PC-3 (cell line): ENCODE results near the gene LRRC71. TPM values are rescaled to one million over a fixed set of nuclear protein-coding genes. Genes with fewer than 3 reads are reported as not detected.

ENCODE experiments used
- ATAC-seq: fragments of 200-7000 bp; cut with Tn5 transposase; 2 replicates; pipeline ENCODE4 v1.9.1; 2020; ENCODE audit warnings: mild to moderate bottlenecking, moderate library complexity
- BruUV-seq: library from RNA; stranded (reverse); fragments of 400-500 nt; replicated peaks from 2 replicates; lab custom pipeline; 2021; lab: Mats Ljungman, UMichigan
- CTCF ChIA-PET: fragments of 300-600 bp; sonication (Branson Sonifier 250); formaldehyde crosslinking; loops from one replicate; lab custom pipeline; 2022; ENCODE audit warnings: antibody characterized with exemption; lab: Charles Lee
- POLR2A ChIA-PET: fragments of 300-600 bp; sonication (Branson Sonifier 250); formaldehyde crosslinking; loops from one replicate; lab custom pipeline; 2022; ENCODE audit warnings: antibody characterized with exemption; ENCODE audit not compliant: unreplicated experiment; lab: Charles Lee
- DNase-seq: peaks from one replicate; pipeline ENCODE4 v3.0.0-alpha.2; 2015
- H2AFZ ChIP-seq: fragments of 300-600 bp; sonication (generic); 2 replicates; pipeline ENCODE4 v1.6.0; 2016; ENCODE audit warnings: antibody characterized with exemption, low read length
- H3F3A ChIP-seq: fragments of 300-600 bp; sonication (generic); one replicate; pipeline ENCODE4 v1.6.0; 2017; ENCODE audit warnings: antibody characterized with exemption, low read length, control low read depth, mild to moderate bottlenecking; ENCODE audit not compliant: unreplicated experiment
- H3K27ac ChIP-seq: fragments of 300-600 bp; sonication (generic); 2 replicates; pipeline ENCODE4 v1.5.1; 2016; ENCODE audit warnings: mild to moderate bottlenecking, low read length
- H3K27me3 ChIP-seq: fragments of 300-600 bp; sonication (generic); 2 replicates; pipeline ENCODE4 v1.6.1; 2016; ENCODE audit warnings: low read length, mixed read lengths
- H3K36me3 ChIP-seq: fragments of 300-600 bp; sonication (generic); 2 replicates; pipeline ENCODE4 v1.6.1; 2016; ENCODE audit warnings: low read depth, mixed run types, low read length, mixed read lengths
- H3K4me1 ChIP-seq: fragments of 300-600 bp; sonication (generic); 2 replicates; pipeline ENCODE4 v1.5.1; 2016; ENCODE audit warnings: low read length; ENCODE audit not compliant: insufficient read depth
- H3K4me2 ChIP-seq: fragments of 300-600 bp; sonication (generic); 2 replicates; pipeline ENCODE4 v1.6.0; 2016; ENCODE audit warnings: low read length
- H3K4me3 ChIP-seq: fragments of 300-600 bp; sonication (generic); 2 replicates; pipeline ENCODE4 v1.5.1; 2016; ENCODE audit warnings: mild to moderate bottlenecking, low read length, mixed read lengths
- H3K79me2 ChIP-seq: fragments of 300-600 bp; sonication (generic); 2 replicates; pipeline ENCODE4 v1.6.1; 2017; ENCODE audit warnings: low read length, mixed read lengths
- H3K9ac ChIP-seq: fragments of 300-600 bp; sonication (generic); 2 replicates; pipeline ENCODE4 v1.6.0; 2016; ENCODE audit warnings: mild to moderate bottlenecking, low read length
- H3K9me2 ChIP-seq: fragments of 300-600 bp; sonication (generic); replicated peaks from 2 replicates; pipeline ENCODE4 v1.6.1; 2016; ENCODE audit warnings: mixed run types, low read length, mixed read lengths
- H3K9me3 ChIP-seq: fragments of 300-600 bp; sonication (generic); 2 replicates; pipeline ENCODE4 v1.6.1; 2016; ENCODE audit warnings: low read length, mixed read lengths
- H4K20me1 ChIP-seq: fragments of 300-600 bp; sonication (generic); 2 replicates; pipeline ENCODE4 v1.6.1; 2016; ENCODE audit warnings: low read length, mixed read lengths
- EZH2 ChIP-seq: fragments of 300-600 bp; sonication (generic); IDR thresholded peaks from one replicate; pipeline ENCODE4 v1.6.1; 2017; ENCODE audit warnings: antibody characterized with exemption, mild to moderate bottlenecking, low read length; ENCODE audit not compliant: unreplicated experiment
- EZH2phosphoT487 ChIP-seq: fragments of 300-600 bp; sonication (generic); IDR thresholded peaks from 2 replicates; pipeline ENCODE4 v1.6.1; 2018; ENCODE audit warnings: mild to moderate bottlenecking, antibody characterized with exemption, low read length, borderline replicate concordance
- intact Hi-C: fragments of 100-400 bp; cut with micrococcal nuclease; formaldehyde crosslinking; loops from 2 replicates; pipeline ENCODE4 v1.9.0; 2023
- total RNA-seq: library from RNA; depleted of rRNA; stranded (reverse); fragments of >200 nt; gene quantifications from 2 replicates; pipeline ENCODE4 v1.2.3, GENCODE V29; 2014
- TF ChIP-seq, protein P1 (sequence below): fragments of 300-600 bp; sonication (generic); conservative IDR thresholded peaks from 2 replicates; pipeline ENCODE4 v1.5.1; 2017; ENCODE audit warnings: antibody characterized with exemption, low read depth, mild to moderate bottlenecking, low read length

Gene LRRC71
- total RNA-seq, 1 experiment from 2014 or later, result 0.11 TPM

GRCh38 chr1:156922986-156923669, 2.7 kb downstream of the LRRC71 start:
- H3K9ac ChIP-seq, result no peak overlapping the region
- no peaks in the 10 kb centered on the region for H3K27me3 ChIP-seq
- no peak overlapping the region for H3K27ac ChIP-seq
- no peak overlapping the region for H3K4me3 ChIP-seq
- intact Hi-C loops, result no loop called here
- H2AFZ ChIP-seq, result no peak overlapping the region
- POLR2A ChIA-PET, result no interaction called here
- no TSS peak for BruUV-seq
- no peaks in the 10 kb centered on the region for H3K9me3 ChIP-seq
- DNase-seq (no peak), ATAC-seq (no peak)
- no peaks in the 10 kb centered on the region for H3K36me3 ChIP-seq
- CTCF ChIA-PET, result interaction anchor here (1.0 kb wide), 1 partner anchor 65 kb away, joined by 3 read pairs; no protein-coding TSS in a partner anchor
- H3K79me2 ChIP-seq, result no peaks in the 10 kb centered on the region
- TF ChIP-seq EZH2phosphoT487 (no peak), EZH2 (no peak)
- TF ChIP-seq, protein P1, sequence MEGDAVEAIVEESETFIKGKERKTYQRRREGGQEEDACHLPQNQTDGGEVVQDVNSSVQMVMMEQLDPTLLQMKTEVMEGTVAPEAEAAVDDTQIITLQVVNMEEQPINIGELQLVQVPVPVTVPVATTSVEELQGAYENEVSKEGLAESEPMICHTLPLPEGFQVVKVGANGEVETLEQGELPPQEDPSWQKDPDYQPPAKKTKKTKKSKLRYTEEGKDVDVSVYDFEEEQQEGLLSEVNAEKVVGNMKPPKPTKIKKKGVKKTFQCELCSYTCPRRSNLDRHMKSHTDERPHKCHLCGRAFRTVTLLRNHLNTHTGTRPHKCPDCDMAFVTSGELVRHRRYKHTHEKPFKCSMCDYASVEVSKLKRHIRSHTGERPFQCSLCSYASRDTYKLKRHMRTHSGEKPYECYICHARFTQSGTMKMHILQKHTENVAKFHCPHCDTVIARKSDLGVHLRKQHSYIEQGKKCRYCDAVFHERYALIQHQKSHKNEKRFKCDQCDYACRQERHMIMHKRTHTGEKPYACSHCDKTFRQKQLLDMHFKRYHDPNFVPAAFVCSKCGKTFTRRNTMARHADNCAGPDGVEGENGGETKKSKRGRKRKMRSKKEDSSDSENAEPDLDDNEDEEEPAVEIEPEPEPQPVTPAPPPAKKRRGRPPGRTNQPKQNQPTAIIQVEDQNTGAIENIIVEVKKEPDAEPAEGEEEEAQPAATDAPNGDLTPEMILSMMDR, result no peak
- H4K20me1 ChIP-seq, result no peaks in the 10 kb centered on the region
- no peak overlapping the region for H3K4me2 ChIP-seq
- peaks cover 31% of the 10 kb centered on the region for H3K4me1 ChIP-seq
- peaks cover 6% of the 10 kb centered on the region for H3F3A ChIP-seq
- no peaks in the 10 kb centered on the region for H3K9me2 ChIP-seq

- no peak overlapping the region for H3K4me2 ChIP-seq
- no TSS peak for BruUV-seq
- DNase-seq, result no peak
- no peak overlapping the region for H3K9ac ChIP-seq
- H3F3A ChIP-seq, result peaks cover 6% of the 10 kb centered on the region
- no peaks in the 10 kb centered on the region for H3K79me2 ChIP-seq
- no peak overlapping the region for H3K4me3 ChIP-seq
- H3K36me3 ChIP-seq, result no peaks in the 10 kb centered on the region
- CTCF ChIA-PET, result interaction anchor here (1.0 kb wide), 1 partner anchor 66 kb away, joined by 3 read pairs; no protein-coding TSS in a partner anchor
- ATAC-seq, result no peak
- H3K9me2 ChIP-seq, result no peaks in the 10 kb centered on the region
- H3K27me3 ChIP-seq, result no peaks in the 10 kb centered on the region
- no peak overlapping the region for H2AFZ ChIP-seq
- POLR2A ChIA-PET, result no interaction called here
- no peaks in the 10 kb centered on the region for H4K20me1 ChIP-seq
- intact Hi-C loops, result no loop called here
- H3K27ac ChIP-seq, result no peak overlapping the region
- H3K9me3 ChIP-seq, result no peaks in the 10 kb centered on the region
- TF ChIP-seq EZH2phosphoT487 (no peak), EZH2 (no peak)
- TF ChIP-seq, protein P1, result no peak
- H3K4me1 ChIP-seq, result peaks cover 30% of the 10 kb centered on the region
Measured at GRCh38 chr1:156923670-156924477, 3.4 kb downstream of the LRRC71 start.
